ENCODE data around the gene KRCC1. TPM values are rescaled to one million over a fixed set of nuclear protein-coding genes. Genes with fewer than 3 reads are reported as not detected.
"Not testable (repeated sequence)": the region's sequence is repeated elsewhere in the genome, so short reads cannot be mapped to it uniquely, and the experiment has no call there.

Gene KRCC1
- polyA plus RNA-seq, 3 donors = 10.8 to 31.6 (median 24.7) TPM

DNA sequence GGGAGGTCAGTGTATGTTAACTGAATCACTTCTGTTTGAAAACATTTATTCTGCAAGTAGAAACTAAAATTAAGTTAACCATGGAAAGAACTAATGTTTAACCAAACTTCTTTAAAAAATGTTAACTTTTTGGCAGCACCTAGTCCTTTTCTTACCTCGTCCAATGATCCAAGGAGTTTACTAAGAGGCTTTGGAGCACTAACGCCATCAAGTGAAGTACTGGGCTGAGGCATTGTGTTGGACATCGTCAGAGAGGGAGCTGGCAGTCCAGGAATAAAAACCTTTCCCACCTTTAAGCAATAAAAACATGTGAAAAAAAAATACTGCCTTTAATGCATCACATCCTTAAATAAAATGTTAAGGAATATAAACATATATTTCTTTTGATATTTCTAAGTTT is 63.0 kb downstream of the KRCC1 start:
- H3K27me3 Mint-ChIP-seq (ENCODE audit: low read depth in 3 of 3); H2AFZ ChIP-seq (ENCODE audit: insufficient read depth, low read depth, low read length, poor library complexity, severe bottlenecking); DNase-seq; H3K9me3 ChIP-seq (replicated peaks in 1 of 2; ENCODE audit: control insufficient read depth in 1 of 2, insufficient read depth in 1 of 2, low read length in 2 of 2); intact Hi-C loops (cut with micrococcal nuclease); H3K27me3 ChIP-seq (ENCODE audit: control insufficient read depth in 2 of 2, insufficient read depth in 2 of 2, low read length in 2 of 2); H3K4me1 ChIP-seq (ENCODE audit: control insufficient read depth in 1 of 2, insufficient read depth in 2 of 2, low read length in 2 of 2); H3K79me2 ChIP-seq (ENCODE audit: insufficient read depth, low read length); H3K27ac Mint-ChIP-seq; H3K4me3 ChIP-seq (replicated peaks in 1 of 3; ENCODE audit: low read depth in 2 of 3, low read length in 3 of 3); H3K4me3 Mint-ChIP-seq; H3K36me3 Mint-ChIP-seq; H4K20me1 ChIP-seq (ENCODE audit: insufficient read depth, low read length); H3K4me1 Mint-ChIP-seq; H3K36me3 ChIP-seq (replicated peaks in 1 of 2; ENCODE audit: control insufficient read depth in 1 of 2, insufficient read depth in 2 of 2, low read length in 2 of 2); H3K27ac ChIP-seq (ENCODE audit: low read depth in 1 of 2, low read length in 2 of 2); H3K9ac ChIP-seq (ENCODE audit: insufficient read depth, low read length, poor library complexity, severe bottlenecking); H3K4me2 ChIP-seq (replicated peaks; ENCODE audit: extremely low read depth, low read length, poor library complexity, severe bottlenecking): not testable (repeated sequence)
- WGBS (ENCODE audit: insufficient coverage) = no CpG with 5 or more reads among the region's 3 CpGs
- peaks cover 0 to 14% (median 9%) of the 10 kb centered on the region in 7 donors for H3K9me3 Mint-ChIP-seq

DNA sequence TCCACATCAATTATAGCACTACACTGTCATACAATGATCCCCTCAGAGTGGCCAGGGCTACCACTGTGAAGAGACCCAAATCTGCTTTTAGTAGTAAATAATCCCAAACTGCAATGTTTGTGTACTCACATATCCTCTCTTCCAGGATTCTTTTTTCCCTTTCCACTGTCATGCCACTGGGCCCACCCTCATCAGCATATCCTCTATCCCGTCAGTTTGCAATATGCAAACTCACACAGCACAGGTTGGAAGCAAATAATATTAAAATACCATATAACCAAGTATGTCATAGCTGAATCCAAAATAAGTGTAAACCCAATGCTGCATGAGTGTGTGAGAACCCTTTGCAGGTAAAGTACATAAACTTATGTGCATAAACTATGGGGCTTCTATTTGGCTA is 68.1 kb downstream of the KRCC1 start:
- H3K9ac ChIP-seq (ENCODE audit: insufficient read depth, low read length, poor library complexity, severe bottlenecking); H3K36me3 ChIP-seq (replicated peaks in 1 of 2; ENCODE audit: control insufficient read depth in 1 of 2, insufficient read depth in 2 of 2, low read length in 2 of 2); H3K27ac ChIP-seq (ENCODE audit: low read depth in 1 of 2, low read length in 2 of 2); H3K36me3 Mint-ChIP-seq; H3K9me3 ChIP-seq (replicated peaks in 1 of 2; ENCODE audit: control insufficient read depth in 1 of 2, insufficient read depth in 1 of 2, low read length in 2 of 2); H2AFZ ChIP-seq (ENCODE audit: insufficient read depth, low read depth, low read length, poor library complexity, severe bottlenecking); H3K27me3 ChIP-seq (ENCODE audit: control insufficient read depth in 2 of 2, insufficient read depth in 2 of 2, low read length in 2 of 2); H3K4me2 ChIP-seq (replicated peaks; ENCODE audit: extremely low read depth, low read length, poor library complexity, severe bottlenecking); intact Hi-C loops (cut with micrococcal nuclease); H3K79me2 ChIP-seq (ENCODE audit: insufficient read depth, low read length); H3K27me3 Mint-ChIP-seq (ENCODE audit: low read depth in 3 of 3); H3K4me3 Mint-ChIP-seq; H4K20me1 ChIP-seq (ENCODE audit: insufficient read depth, low read length); H3K4me1 Mint-ChIP-seq; H3K4me3 ChIP-seq (replicated peaks in 1 of 3; ENCODE audit: low read depth in 2 of 3, low read length in 3 of 3); H3K4me1 ChIP-seq (ENCODE audit: control insufficient read depth in 1 of 2, insufficient read depth in 2 of 2, low read length in 2 of 2); H3K9me3 Mint-ChIP-seq; H3K27ac Mint-ChIP-seq; DNase-seq: not testable (repeated sequence)
- WGBS (ENCODE audit: insufficient coverage) = no CpG with 5 or more reads among the region's 1 CpG

GRCh38 chr2:87985902-87986301 is 69.7 kb downstream of the KRCC1 start:
- H3K9ac ChIP-seq (ENCODE audit: insufficient read depth, low read length, poor library complexity, severe bottlenecking); H4K20me1 ChIP-seq (ENCODE audit: insufficient read depth, low read length); H3K27ac ChIP-seq (ENCODE audit: low read depth in 1 of 2, low read length in 2 of 2); H3K4me2 ChIP-seq (replicated peaks; ENCODE audit: extremely low read depth, low read length, poor library complexity, severe bottlenecking); H3K27ac Mint-ChIP-seq; H3K79me2 ChIP-seq (ENCODE audit: insufficient read depth, low read length); H3K4me3 ChIP-seq (replicated peaks in 1 of 3; ENCODE audit: low read depth in 2 of 3, low read length in 3 of 3); H2AFZ ChIP-seq (ENCODE audit: insufficient read depth, low read depth, low read length, poor library complexity, severe bottlenecking); H3K36me3 ChIP-seq (replicated peaks in 1 of 2; ENCODE audit: control insufficient read depth in 1 of 2, insufficient read depth in 2 of 2, low read length in 2 of 2); H3K4me1 Mint-ChIP-seq; H3K9me3 ChIP-seq (replicated peaks in 1 of 2; ENCODE audit: control insufficient read depth in 1 of 2, insufficient read depth in 1 of 2, low read length in 2 of 2); intact Hi-C loops (cut with micrococcal nuclease); H3K4me3 Mint-ChIP-seq; H3K36me3 Mint-ChIP-seq; H3K27me3 Mint-ChIP-seq (ENCODE audit: low read depth in 3 of 3); DNase-seq; H3K4me1 ChIP-seq (ENCODE audit: control insufficient read depth in 1 of 2, insufficient read depth in 2 of 2, low read length in 2 of 2); H3K9me3 Mint-ChIP-seq; H3K27me3 ChIP-seq (ENCODE audit: control insufficient read depth in 2 of 2, insufficient read depth in 2 of 2, low read length in 2 of 2): not testable (repeated sequence)
- no CpG with 5 or more reads among the region's 5 CpGs for WGBS (ENCODE audit: insufficient coverage)

DNA sequence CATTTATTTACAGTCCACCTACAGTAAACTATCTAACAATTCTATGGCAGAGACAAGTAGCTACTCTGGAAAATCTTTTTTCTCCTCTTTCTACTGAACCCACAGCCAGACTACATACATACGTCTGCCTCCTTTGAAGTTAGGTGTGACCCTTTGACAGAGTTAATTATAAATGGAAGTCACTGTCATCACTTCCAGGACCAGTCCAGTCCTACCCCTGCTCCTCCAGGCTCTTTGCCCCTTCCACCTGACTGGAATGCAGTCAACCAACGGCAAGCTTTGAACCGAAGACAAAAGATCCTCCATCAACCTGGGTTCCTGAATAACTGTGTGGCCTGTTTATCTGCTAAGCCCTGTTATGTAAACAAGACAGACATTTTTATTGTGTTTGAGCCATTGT is 74.4 kb downstream of the KRCC1 start:
- H3K36me3 ChIP-seq (replicated peaks in 1 of 2; ENCODE audit: control insufficient read depth in 1 of 2, insufficient read depth in 2 of 2, low read length in 2 of 2); H3K27me3 ChIP-seq (ENCODE audit: control insufficient read depth in 2 of 2, insufficient read depth in 2 of 2, low read length in 2 of 2); H3K79me2 ChIP-seq (ENCODE audit: insufficient read depth, low read length); H3K9me3 ChIP-seq (replicated peaks in 1 of 2; ENCODE audit: control insufficient read depth in 1 of 2, insufficient read depth in 1 of 2, low read length in 2 of 2); H3K36me3 Mint-ChIP-seq; H3K9ac ChIP-seq (ENCODE audit: insufficient read depth, low read length, poor library complexity, severe bottlenecking); H4K20me1 ChIP-seq (ENCODE audit: insufficient read depth, low read length); H3K27me3 Mint-ChIP-seq (ENCODE audit: low read depth in 3 of 3); H3K4me1 Mint-ChIP-seq; H3K27ac Mint-ChIP-seq; H2AFZ ChIP-seq (ENCODE audit: insufficient read depth, low read depth, low read length, poor library complexity, severe bottlenecking); H3K4me2 ChIP-seq (replicated peaks; ENCODE audit: extremely low read depth, low read length, poor library complexity, severe bottlenecking); H3K4me1 ChIP-seq (ENCODE audit: control insufficient read depth in 1 of 2, insufficient read depth in 2 of 2, low read length in 2 of 2); intact Hi-C loops (cut with micrococcal nuclease); DNase-seq; H3K27ac ChIP-seq (ENCODE audit: low read depth in 1 of 2, low read length in 2 of 2); H3K9me3 Mint-ChIP-seq; H3K4me3 Mint-ChIP-seq; H3K4me3 ChIP-seq (replicated peaks in 1 of 3; ENCODE audit: low read depth in 2 of 3, low read length in 3 of 3): not testable (repeated sequence)
- WGBS (ENCODE audit: insufficient coverage) = no CpG with 5 or more reads among the region's 3 CpGs
